ENCODE measurements around the gene ZNF215. TPM values are rescaled to one million over a fixed set of nuclear protein-coding genes. Genes with fewer than 3 reads are reported as not detected.
"Not testable (repeated sequence)": the region's sequence is repeated elsewhere in the genome, so short reads cannot be mapped to it uniquely, and the experiment has no call there.

The ZNF215 gene
- total RNA-seq, 1 experiment from 2014 or later = 4.5 TPM

- TF ChIP-seq, protein P1, sequence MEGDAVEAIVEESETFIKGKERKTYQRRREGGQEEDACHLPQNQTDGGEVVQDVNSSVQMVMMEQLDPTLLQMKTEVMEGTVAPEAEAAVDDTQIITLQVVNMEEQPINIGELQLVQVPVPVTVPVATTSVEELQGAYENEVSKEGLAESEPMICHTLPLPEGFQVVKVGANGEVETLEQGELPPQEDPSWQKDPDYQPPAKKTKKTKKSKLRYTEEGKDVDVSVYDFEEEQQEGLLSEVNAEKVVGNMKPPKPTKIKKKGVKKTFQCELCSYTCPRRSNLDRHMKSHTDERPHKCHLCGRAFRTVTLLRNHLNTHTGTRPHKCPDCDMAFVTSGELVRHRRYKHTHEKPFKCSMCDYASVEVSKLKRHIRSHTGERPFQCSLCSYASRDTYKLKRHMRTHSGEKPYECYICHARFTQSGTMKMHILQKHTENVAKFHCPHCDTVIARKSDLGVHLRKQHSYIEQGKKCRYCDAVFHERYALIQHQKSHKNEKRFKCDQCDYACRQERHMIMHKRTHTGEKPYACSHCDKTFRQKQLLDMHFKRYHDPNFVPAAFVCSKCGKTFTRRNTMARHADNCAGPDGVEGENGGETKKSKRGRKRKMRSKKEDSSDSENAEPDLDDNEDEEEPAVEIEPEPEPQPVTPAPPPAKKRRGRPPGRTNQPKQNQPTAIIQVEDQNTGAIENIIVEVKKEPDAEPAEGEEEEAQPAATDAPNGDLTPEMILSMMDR (conservative IDR thresholded peaks at IDR 0.05; ENCODE audit: low read depth, low read length) = no peak
- no peak for TF ChIP-seq EZH2 (IDR thresholded peaks at IDR 0.05; ENCODE audit: low read length, unreplicated experiment)
- TF ChIP-seq EZH2phosphoT487 (IDR thresholded peaks at IDR 0.05; ENCODE audit: borderline replicate concordance, low read length) = no peak
- no peaks in the 10 kb centered on the region for H3K9me2 ChIP-seq (replicated peaks; ENCODE audit: low read length)
- ChIA-PET POLR2A (ENCODE audit: unreplicated experiment) (no interaction called here), CTCF (no interaction called here)
- H2AFZ ChIP-seq (ENCODE audit: low read length) = no peak overlapping the region
- no peak overlapping the region for H3K4me3 ChIP-seq (ENCODE audit: low read length)
- no peak overlapping the region for H3K9ac ChIP-seq (ENCODE audit: low read length)
- intact Hi-C loops (cut with micrococcal nuclease) = no loop called here
- no TSS peak for BruUV-seq (replicated peaks)
- H3K9me3 ChIP-seq (ENCODE audit: low read length) = no peaks in the 10 kb centered on the region
- DNase-seq (no peak), ATAC-seq (no peak)
- H3K36me3 ChIP-seq (ENCODE audit: low read depth, low read length) = no peaks in the 10 kb centered on the region
- H3K79me2 ChIP-seq (ENCODE audit: low read length) = no peaks in the 10 kb centered on the region
- no peaks in the 10 kb centered on the region for H3K4me1 ChIP-seq (ENCODE audit: insufficient read depth, low read length)
- no peak overlapping the region for H3K4me2 ChIP-seq (ENCODE audit: low read length)
- H3K27me3 ChIP-seq (ENCODE audit: low read length) = peaks cover 16% of the 10 kb centered on the region
- H3F3A ChIP-seq (ENCODE audit: low read length, unreplicated experiment) = no peaks in the 10 kb centered on the region
- no peaks in the 10 kb centered on the region for H4K20me1 ChIP-seq (ENCODE audit: low read length)
- H3K27ac ChIP-seq (ENCODE audit: low read length) = no peak overlapping the region
Measured at GRCh38 chr11:6882751-6883150, 43.5 kb upstream of the ZNF215 start.

DNA sequence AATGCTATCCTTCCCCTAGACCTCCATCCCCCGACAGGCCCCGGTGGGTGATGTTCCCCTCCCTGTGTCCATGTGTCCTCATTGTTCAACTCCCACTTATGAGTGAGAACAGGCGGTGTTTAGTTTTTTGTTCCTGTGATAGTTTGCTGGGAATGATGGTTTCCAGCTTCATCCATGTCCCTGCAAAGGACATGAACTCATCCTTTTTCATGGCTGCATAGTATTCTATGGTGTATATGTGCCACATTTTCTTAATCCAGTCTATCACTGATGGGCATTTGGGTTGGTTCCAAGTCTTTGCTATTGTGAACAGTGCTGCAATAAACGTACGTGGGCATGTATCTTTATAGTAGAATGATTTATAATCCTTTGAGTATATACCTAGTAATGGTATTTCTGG is 38.5 kb upstream of the ZNF215 start:
- BruUV-seq (replicated peaks); H3K4me3 ChIP-seq (ENCODE audit: low read length); H4K20me1 ChIP-seq (ENCODE audit: low read length); H3K36me3 ChIP-seq (ENCODE audit: low read depth, low read length); H3K27me3 ChIP-seq (ENCODE audit: low read length); H3F3A ChIP-seq (ENCODE audit: low read length, unreplicated experiment); H3K4me1 ChIP-seq (ENCODE audit: insufficient read depth, low read length); H3K9me3 ChIP-seq (ENCODE audit: low read length); H3K27ac ChIP-seq (ENCODE audit: low read length); POLR2A ChIA-PET (ENCODE audit: unreplicated experiment); CTCF ChIA-PET; intact Hi-C loops (cut with micrococcal nuclease); H3K4me2 ChIP-seq (ENCODE audit: low read length); H2AFZ ChIP-seq (ENCODE audit: low read length); DNase-seq; H3K9me2 ChIP-seq (replicated peaks; ENCODE audit: low read length); H3K79me2 ChIP-seq (ENCODE audit: low read length); ATAC-seq; H3K9ac ChIP-seq (ENCODE audit: low read length): not testable (repeated sequence)

- H3F3A ChIP-seq (ENCODE audit: low read length, unreplicated experiment) = no peaks in the 10 kb centered on the region
- ChIA-PET CTCF (no interaction called here), POLR2A (ENCODE audit: unreplicated experiment) (interaction anchor here (0.6 kb wide), 1 partner anchor 13 kb away, joined by 4 read pairs; no protein-coding TSS in a partner anchor)
- no peaks in the 10 kb centered on the region for H3K36me3 ChIP-seq (ENCODE audit: low read depth, low read length)
- H3K27ac ChIP-seq (ENCODE audit: low read length) = no peak overlapping the region
- no peak overlapping the region for H3K4me3 ChIP-seq (ENCODE audit: low read length)
- intact Hi-C loops (cut with micrococcal nuclease) = no loop called here
- no peaks in the 10 kb centered on the region for H3K4me1 ChIP-seq (ENCODE audit: insufficient read depth, low read length)
- DNase-seq = no peak
- TF ChIP-seq, protein P1 (conservative IDR thresholded peaks at IDR 0.05; ENCODE audit: low read depth, low read length) = no peak
- TF ChIP-seq EZH2 (IDR thresholded peaks at IDR 0.05; ENCODE audit: low read length, unreplicated experiment) = no peak
- no peak for TF ChIP-seq EZH2phosphoT487 (IDR thresholded peaks at IDR 0.05; ENCODE audit: borderline replicate concordance, low read length)
- no peaks in the 10 kb centered on the region for H3K9me3 ChIP-seq (ENCODE audit: low read length)
- no TSS peak for BruUV-seq (replicated peaks)
- no peak overlapping the region for H2AFZ ChIP-seq (ENCODE audit: low read length)
- ATAC-seq = no peak
- H3K9ac ChIP-seq (ENCODE audit: low read length) = no peak overlapping the region
- no peak overlapping the region for H3K4me2 ChIP-seq (ENCODE audit: low read length)
- H3K27me3 ChIP-seq (ENCODE audit: low read length) = no peaks in the 10 kb centered on the region
- H3K9me2 ChIP-seq (replicated peaks; ENCODE audit: low read length) = no peaks in the 10 kb centered on the region
- H3K79me2 ChIP-seq (ENCODE audit: low read length) = no peaks in the 10 kb centered on the region
- H4K20me1 ChIP-seq (ENCODE audit: low read length) = no peaks in the 10 kb centered on the region
Measured at GRCh38 chr11:6888830-6889229, 37.4 kb upstream of the ZNF215 start.

Data from PC-3 (cell line).